Measurements from ENCODE around the gene MBD5.

DNA sequence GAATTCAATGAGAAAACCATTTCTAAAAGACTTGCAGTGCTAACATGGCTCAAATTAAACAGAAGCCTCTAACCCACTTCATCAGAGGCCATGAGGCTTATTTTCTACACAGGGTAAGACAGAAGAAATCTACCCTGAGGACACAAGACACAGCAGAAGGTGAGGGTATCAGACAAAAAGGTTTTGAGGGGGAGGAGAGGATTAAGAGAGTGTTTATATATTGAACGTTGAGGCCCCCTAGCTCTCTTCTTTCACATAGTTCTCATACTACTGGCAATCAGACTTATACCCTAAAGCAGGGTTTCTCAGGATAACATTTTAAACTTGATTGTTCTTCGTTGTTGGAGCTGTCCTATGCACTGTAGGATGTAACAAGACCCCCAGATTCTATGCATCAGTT is 21.8 kb upstream of the MBD5 start:
- TF ChIP-seq POLR2A (IDR thresholded peaks at IDR 0.05), result no peak
- TF ChIP-seq, protein P1, sequence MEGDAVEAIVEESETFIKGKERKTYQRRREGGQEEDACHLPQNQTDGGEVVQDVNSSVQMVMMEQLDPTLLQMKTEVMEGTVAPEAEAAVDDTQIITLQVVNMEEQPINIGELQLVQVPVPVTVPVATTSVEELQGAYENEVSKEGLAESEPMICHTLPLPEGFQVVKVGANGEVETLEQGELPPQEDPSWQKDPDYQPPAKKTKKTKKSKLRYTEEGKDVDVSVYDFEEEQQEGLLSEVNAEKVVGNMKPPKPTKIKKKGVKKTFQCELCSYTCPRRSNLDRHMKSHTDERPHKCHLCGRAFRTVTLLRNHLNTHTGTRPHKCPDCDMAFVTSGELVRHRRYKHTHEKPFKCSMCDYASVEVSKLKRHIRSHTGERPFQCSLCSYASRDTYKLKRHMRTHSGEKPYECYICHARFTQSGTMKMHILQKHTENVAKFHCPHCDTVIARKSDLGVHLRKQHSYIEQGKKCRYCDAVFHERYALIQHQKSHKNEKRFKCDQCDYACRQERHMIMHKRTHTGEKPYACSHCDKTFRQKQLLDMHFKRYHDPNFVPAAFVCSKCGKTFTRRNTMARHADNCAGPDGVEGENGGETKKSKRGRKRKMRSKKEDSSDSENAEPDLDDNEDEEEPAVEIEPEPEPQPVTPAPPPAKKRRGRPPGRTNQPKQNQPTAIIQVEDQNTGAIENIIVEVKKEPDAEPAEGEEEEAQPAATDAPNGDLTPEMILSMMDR (IDR thresholded peaks at IDR 0.05), result no peak
